ENCODE data around the gene PCNX2.

Gene PCNX2

DNA sequence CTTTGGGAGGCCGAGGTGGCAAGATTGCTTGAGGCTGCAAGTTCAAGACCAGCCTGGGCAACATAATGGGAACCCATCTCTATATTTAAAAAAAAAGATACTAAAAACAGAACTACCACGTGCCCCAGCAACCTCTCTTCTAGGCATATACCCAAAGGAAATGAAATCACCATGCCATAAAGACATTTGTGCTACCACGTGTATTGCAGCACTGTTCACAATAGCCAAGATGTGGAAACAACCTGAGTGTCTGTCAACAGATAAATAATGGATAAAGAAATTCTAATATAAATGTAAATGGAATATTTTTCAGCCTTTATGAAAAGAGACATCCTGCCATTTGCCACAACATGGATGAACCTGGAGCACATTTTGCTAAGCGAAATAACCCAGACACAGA lies 128.6 kb downstream of the PCNX2 start:
- Histone ChIP-seq H3K4me3 (ENCODE audit: low read depth, low read length) (no peak overlapping the region), H3K36me3 (no peaks in the 10 kb centered on the region; the same call in 1 of the 2 replicates), H3K9me3 (0 out of 2 replicates have a peak, but pooled peaks cover 2% of the 10 kb centered on the region), H3K27me3 (no peaks in the 10 kb centered on the region), H3K4me1 (no peaks in the 10 kb centered on the region)
- no peak for DNase-seq
- TF ChIP-seq, protein P1, sequence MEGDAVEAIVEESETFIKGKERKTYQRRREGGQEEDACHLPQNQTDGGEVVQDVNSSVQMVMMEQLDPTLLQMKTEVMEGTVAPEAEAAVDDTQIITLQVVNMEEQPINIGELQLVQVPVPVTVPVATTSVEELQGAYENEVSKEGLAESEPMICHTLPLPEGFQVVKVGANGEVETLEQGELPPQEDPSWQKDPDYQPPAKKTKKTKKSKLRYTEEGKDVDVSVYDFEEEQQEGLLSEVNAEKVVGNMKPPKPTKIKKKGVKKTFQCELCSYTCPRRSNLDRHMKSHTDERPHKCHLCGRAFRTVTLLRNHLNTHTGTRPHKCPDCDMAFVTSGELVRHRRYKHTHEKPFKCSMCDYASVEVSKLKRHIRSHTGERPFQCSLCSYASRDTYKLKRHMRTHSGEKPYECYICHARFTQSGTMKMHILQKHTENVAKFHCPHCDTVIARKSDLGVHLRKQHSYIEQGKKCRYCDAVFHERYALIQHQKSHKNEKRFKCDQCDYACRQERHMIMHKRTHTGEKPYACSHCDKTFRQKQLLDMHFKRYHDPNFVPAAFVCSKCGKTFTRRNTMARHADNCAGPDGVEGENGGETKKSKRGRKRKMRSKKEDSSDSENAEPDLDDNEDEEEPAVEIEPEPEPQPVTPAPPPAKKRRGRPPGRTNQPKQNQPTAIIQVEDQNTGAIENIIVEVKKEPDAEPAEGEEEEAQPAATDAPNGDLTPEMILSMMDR (IDR thresholded peaks at IDR 0.05; ENCODE audit: low read depth, low read length): no peak

DNA sequence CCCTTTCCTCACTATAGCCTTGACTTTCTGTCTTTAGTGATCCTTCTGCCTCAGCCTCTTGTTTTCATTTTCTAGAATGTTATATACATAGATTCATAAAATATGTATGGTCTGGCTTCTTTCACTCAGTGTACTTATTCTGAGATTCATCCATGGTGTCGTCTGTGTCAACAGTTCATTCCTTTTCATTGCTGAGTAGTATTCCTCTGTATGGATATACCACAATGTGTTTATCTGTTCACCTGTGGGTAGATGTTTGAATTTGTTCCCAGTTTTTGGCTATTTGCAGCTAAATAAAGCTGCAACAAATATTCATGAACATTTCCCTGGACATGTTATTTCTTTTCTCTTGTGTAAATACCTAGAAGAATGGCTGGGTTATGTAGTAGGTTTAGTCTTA lies 131.8 kb downstream of the PCNX2 start:
- Histone ChIP-seq H3K27me3 (no peaks in the 10 kb centered on the region), H3K36me3 (no peaks in the 10 kb centered on the region; the same call in 1 of the 2 replicates), H3K4me1 (no peaks in the 10 kb centered on the region), H3K9me3 (0 out of 2 replicates have a peak, but pooled peaks cover 2% of the 10 kb centered on the region), H3K4me3 (ENCODE audit: low read depth, low read length) (no peak overlapping the region)
- DNase-seq: no peak
- TF ChIP-seq, protein P1 (IDR thresholded peaks at IDR 0.05; ENCODE audit: low read depth, low read length): no peak

DNA sequence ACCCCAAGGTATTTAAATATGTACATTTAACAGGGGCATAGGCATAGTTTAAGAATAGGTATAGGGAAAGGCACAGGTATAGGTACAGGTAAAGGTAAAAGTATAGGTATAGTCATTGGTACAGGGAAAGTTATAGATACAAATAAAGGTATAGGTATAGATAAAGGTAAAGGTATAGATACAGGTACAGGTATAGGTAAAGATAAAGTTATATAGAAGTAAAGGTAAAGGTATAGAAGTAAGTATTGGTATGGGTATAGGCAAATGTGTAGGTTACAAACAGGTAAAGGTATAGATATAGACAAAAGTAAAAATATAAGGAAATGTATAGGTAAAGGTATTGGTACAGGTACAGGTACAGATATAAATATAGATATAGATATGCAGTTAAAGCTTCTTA lies 137.2 kb downstream of the PCNX2 start:
- TF ChIP-seq, protein P1 (IDR thresholded peaks at IDR 0.05; ENCODE audit: low read depth, low read length): no peak
- Histone ChIP-seq H3K36me3 (no peaks in the 10 kb centered on the region), H3K4me3 (ENCODE audit: low read depth, low read length) (no peak overlapping the region), H3K4me1 (no peaks in the 10 kb centered on the region), H3K9me3 (no peaks in the 10 kb centered on the region), H3K27me3 (no peaks in the 10 kb centered on the region; the same call in 1 of the 2 replicates)
- no peak for DNase-seq

DNA sequence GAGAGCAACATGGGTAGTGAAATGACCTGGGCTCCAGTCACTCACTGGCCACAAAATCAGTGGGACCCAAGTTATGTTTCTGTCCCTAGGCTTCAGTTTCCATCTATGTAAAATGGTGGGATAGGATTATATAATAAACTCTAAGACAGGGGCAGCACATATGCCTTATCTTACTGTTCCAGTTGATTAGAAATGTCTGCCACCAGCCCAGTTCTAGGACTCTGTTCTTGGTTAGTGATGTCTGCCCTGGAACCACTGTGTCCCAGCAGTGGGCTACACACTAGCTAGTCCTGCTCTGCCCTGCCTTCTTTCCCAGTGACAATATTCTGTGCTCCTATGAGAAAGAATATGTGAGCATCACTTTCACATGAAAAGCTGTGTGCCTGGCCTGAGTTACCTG lies 138.3 kb downstream of the PCNX2 start:
- H3K4me1 ChIP-seq: no peaks in the 10 kb centered on the region
- no peaks in the 10 kb centered on the region; the same call in 1 of the 2 replicates for H3K27me3 ChIP-seq
- H3K4me3 ChIP-seq (ENCODE audit: low read depth, low read length): no peak overlapping the region
- no peak for DNase-seq
- H3K36me3 ChIP-seq: no peaks in the 10 kb centered on the region
- no peaks in the 10 kb centered on the region for H3K9me3 ChIP-seq
- TF ChIP-seq, protein P1 (IDR thresholded peaks at IDR 0.05; ENCODE audit: low read depth, low read length): no peak

DNA sequence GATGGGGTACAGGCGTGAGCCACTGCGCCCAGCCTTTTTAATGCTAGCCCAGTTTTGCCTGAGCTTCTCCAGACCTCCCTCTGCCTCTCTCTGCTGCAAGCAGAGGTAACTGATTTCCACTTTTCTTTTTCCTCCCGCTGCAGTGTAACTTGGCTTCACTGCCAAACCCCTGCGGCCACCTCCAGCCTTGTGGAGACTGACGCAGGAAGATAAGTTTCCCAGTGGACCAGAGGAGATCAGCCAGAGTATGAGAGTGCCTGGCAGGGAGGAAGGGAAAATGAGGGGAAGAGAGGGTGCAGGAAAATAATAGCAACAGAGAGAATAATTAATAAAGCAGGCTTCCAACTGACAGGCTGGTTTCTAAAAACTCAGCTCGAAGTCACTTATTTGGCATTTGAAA lies 143.7 kb downstream of the PCNX2 start:
- Histone ChIP-seq H3K27me3 (no peaks in the 10 kb centered on the region), H3K9me3 (no peaks in the 10 kb centered on the region), H3K4me3 (ENCODE audit: low read depth, low read length) (no peak overlapping the region), H3K36me3 (no peaks in the 10 kb centered on the region), H3K4me1 (no peaks in the 10 kb centered on the region)
- DNase-seq: no peak
- TF ChIP-seq, protein P1 (IDR thresholded peaks at IDR 0.05; ENCODE audit: low read depth, low read length): no peak

DNA sequence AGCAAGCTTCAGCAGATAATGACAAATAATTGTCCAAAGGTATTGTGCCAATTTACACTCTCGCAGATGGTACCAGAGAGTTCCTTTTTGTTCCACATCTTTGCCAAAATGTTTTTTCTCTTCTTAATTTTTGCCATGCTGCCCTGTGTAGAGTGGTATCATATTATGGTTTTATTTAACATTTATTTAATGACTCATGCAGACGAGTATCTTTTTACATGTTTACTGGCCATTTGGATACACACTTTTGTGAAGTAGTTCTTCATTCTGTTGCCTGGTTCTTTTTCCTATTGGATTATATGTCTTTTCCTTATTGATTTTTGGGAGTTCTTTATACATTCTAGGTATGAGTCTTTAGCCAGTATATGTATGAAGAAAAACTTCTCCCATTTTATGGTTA lies 151.1 kb downstream of the PCNX2 start:
- no peak for DNase-seq
- no peaks in the 10 kb centered on the region for H3K27me3 ChIP-seq

More for the DNA sequence above, 151.1 kb downstream of the PCNX2 start:
- H3K4me3 ChIP-seq (ENCODE audit: low read depth, low read length): no peak overlapping the region
- TF ChIP-seq, protein P1 (IDR thresholded peaks at IDR 0.05; ENCODE audit: low read depth, low read length): no peak
- no peaks in the 10 kb centered on the region for H3K9me3 ChIP-seq
- no peaks in the 10 kb centered on the region for H3K36me3 ChIP-seq
- no peaks in the 10 kb centered on the region for H3K4me1 ChIP-seq
